ENCODE measurements around the gene STX16. TPM values are rescaled to one million over a fixed set of nuclear protein-coding genes. Genes with fewer than 3 reads are reported as not detected.
"Not testable (repeated sequence)": the region's sequence is repeated elsewhere in the genome, so short reads cannot be mapped to it uniquely, and the experiment has no call there.

The STX16 gene
- total RNA-seq, 4 donors from 2014 or later = 29.6 to 49.2 (median 32.8) TPM

DNA sequence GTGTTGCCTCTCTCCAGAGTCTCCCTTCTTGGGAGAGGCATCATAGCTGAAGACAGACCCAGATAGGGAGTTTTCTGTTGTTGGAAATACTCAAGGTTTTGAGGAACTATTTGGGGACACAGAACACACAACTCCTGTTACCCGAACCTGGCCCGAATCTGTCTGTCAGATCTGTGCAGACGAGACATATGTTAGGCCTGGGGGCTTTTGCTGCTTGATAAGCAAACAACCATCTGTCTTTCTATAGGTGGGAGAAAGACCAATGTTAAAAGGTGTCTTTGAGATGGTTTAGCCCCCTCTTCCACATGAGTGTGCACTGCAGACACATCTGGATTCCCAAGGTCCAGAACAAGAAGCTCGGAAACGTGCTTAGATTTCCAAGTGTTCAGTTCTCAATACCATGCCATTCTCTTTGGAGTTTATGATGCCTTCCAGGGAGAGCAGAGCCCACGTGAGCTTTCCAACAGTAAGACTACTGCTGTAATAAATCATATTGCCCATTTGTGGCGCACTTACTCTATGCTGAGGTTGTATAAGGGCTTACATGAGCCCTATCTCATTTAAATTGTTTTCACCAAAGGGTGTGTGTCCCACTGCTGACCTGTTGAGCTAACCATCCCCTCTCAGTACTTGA lies 3.8 kb upstream of the STX16 start:
- intact Hi-C loops (cut with DNase I) = no loop called here
- 81 to 83% methylated on average over 6 to 7 of the region's 7 CpGs for WGBS, 2 donors
- no peak for TF ChIP-seq POLR2A (IDR thresholded peaks at IDR 0.05)
- TF ChIP-seq, protein P1, sequence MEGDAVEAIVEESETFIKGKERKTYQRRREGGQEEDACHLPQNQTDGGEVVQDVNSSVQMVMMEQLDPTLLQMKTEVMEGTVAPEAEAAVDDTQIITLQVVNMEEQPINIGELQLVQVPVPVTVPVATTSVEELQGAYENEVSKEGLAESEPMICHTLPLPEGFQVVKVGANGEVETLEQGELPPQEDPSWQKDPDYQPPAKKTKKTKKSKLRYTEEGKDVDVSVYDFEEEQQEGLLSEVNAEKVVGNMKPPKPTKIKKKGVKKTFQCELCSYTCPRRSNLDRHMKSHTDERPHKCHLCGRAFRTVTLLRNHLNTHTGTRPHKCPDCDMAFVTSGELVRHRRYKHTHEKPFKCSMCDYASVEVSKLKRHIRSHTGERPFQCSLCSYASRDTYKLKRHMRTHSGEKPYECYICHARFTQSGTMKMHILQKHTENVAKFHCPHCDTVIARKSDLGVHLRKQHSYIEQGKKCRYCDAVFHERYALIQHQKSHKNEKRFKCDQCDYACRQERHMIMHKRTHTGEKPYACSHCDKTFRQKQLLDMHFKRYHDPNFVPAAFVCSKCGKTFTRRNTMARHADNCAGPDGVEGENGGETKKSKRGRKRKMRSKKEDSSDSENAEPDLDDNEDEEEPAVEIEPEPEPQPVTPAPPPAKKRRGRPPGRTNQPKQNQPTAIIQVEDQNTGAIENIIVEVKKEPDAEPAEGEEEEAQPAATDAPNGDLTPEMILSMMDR (IDR thresholded peaks at IDR 0.05) = no peak
- Histone ChIP-seq H3K9me3 (no peaks in the 10 kb centered on the region), H3K4me3 (no peak overlapping the region), H3K36me3 (no peaks in the 10 kb centered on the region), H3K27ac (peak overlapping the region in 3 of 4 donors; percentile 16 to 66 (median 43)), H3K27me3 (no peaks in the 10 kb centered on the region), H3K4me1 (peaks cover 6 to 52% (median 15%) of the 10 kb centered on the region in 3 donors)
- DNase-seq = no peak

DNA sequence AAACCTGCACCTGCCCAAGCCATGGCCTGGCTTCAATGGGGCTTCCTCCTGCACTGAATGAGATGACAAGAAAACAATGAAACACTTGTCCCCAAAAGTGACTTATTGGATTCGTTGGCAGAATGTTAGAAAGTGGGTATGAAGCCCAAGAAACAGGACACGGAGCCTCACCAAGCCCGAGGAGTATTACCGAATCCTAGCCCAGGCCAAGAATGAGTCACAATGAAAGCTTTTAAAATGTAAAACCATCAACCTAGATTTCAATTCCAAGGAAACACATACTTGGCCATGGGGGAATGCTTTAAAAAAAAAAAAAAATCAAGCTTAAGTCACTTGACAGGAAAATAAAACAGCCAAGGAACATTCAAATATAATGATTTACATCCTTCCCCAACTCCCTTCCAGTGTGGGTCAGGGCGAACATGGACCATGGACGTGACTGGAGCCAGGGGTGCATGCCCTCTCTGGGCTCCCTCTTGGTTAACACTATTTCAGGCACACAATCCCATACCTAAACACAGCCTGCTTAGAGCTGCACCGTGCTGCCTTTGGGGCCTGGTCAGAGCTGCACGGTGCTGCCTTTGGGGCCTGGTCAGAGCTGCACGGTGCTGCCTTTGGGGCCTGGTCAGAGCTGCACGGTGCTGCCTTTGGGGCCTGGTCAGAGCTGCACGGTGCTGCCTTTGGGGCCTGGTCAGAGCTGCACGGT lies 3.1 kb upstream of the STX16 start:
- Histone ChIP-seq H3K27me3 (no peaks in the 10 kb centered on the region), H3K36me3 (no peaks in the 10 kb centered on the region), H3K4me3 (no peak overlapping the region), H3K27ac (peak overlapping the region in 3 of 4 donors; percentile 16 to 66 (median 43)), H3K4me1 (peaks cover 6 to 59% (median 17%) of the 10 kb centered on the region in 3 donors), H3K9me3 (no peaks in the 10 kb centered on the region)
- intact Hi-C loops (cut with DNase I) = no loop called here
- WGBS, 2 donors = 54 to 62% methylated on average over 7 of the region's 12 CpGs
- no peak for DNase-seq
- TF ChIP-seq, protein P1 (IDR thresholded peaks at IDR 0.05) = no peak
- TF ChIP-seq POLR2A (IDR thresholded peaks at IDR 0.05) = no peak

DNA sequence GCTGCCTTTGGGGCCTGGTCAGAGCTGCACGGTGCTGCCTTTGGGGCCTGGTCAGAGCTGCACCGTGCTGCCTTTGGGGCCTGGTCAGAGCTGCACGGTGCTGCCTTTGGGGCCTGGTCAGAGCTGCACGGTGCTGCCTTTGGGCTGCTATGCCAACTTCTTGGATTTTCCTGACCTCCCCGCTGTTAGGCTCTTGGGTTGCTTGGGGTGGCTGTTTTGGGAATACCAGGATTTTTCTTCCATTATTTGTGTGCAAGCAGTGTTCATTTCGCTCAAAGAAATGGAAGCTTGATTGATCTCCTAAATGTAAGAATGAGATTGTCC lies 2.6 kb upstream of the STX16 start:
- DNase-seq; intact Hi-C loops (cut with DNase I): not testable (repeated sequence)
- WGBS, 2 donors = 93 to 100% methylated on average over 1 to 3 of the region's 6 CpGs

DNA sequence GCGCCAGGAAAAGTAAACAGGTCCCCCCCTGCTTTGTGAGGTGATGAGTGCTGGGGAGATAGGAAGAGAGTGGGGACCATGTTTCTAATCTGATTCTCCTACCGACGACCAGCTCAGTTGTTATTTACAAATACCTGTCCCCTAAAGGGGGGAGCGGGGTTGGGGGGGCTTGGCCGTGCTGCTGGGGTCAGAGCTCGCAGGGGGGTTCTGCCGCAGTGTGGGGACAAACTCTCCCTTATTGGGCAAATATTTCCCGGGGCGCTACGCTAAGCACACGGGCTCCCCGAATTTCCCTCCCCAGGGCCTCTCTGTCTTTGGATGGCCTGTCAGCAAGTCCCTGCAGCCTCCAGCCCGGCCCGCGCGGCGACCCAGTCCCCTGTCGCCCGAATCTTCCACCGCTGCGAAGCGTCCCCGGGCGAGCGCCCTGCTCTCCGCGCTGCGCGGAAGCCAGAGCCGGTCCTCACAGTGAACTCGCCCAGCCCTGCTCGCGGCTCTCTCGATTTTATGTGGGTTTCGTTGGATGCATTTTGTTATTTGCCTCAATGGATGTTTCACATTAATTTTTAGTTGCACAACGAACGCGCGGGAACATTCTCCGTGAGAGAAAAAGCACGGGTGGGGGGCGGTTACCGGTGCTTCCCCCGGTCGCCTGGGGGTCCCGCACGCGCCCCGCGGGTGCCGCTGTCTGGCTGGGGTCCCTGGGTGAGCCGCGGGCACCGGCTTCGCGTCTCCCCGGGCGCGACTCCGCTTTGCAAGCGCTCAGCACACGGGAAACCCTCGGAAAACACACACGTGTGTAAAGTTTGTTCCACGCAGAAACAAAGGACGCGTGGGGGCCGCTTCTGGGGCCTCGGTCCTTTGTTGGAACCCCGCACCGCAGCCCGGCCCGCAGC lies 1.5 kb upstream of the STX16 start:
- Histone ChIP-seq H3K27me3 (no peaks in the 10 kb centered on the region), H3K9me3 (no peaks in the 10 kb centered on the region), H3K36me3 (no peaks in the 10 kb centered on the region), H3K4me3 (peak overlapping the region; percentile 70 to 86 (median 74)), H3K27ac (peak overlapping the region; percentile 92 to 97 (median 96)), H3K4me1 (peaks cover 6 to 74% (median 25%) of the 10 kb centered on the region in 3 donors)
- 15 to 42% methylated on average over 32 to 42 of the region's 73 CpGs for WGBS, 2 donors
- no peak for DNase-seq
- TF ChIP-seq, protein P1 (IDR thresholded peaks at IDR 0.05) = no peak
- TF ChIP-seq POLR2A (IDR thresholded peaks at IDR 0.05) = no peak
- intact Hi-C loops (cut with DNase I) = no loop called here

More for the DNA sequence above, 2.6 kb upstream of the STX16 start:
- H3K9me3 ChIP-seq, H3K36me3 ChIP-seq, H3K27me3 ChIP-seq, H3K4me3 ChIP-seq, H3K27ac ChIP-seq: not testable (repeated sequence)
- peaks cover 6 to 64% (median 20%) of the 10 kb centered on the region in 3 donors for H3K4me1 ChIP-seq

DNA sequence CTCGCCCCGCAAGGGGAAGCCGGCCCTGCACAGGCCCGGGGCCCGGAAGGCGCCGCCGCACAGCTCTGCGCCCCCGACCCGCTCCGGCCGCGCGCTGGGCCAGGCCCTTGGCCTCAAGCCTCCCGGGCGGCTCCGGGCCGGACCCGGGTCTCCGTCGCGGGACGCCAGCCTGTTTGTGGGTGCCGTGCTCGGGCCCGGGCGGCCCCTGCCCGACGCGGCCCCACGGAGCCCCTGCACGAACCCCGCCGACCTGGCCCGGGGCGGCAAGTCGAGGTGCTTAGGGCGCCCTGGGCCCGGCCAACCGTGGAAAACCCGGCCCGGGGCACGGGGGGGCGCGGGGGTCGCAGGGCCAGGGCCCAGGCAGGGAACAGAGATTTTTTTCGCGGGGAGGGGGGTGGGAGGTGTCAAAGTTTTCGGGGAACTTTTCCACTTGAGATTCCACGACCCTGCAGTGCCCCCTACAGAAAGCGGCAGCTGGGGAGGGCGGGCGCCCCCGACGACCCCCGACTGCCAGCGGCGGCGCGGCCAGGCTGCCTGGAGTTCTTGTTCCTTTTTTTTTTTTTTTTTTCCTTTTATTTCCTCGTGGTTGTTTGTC lies 805 bp upstream of the STX16 start:
- H3K27ac ChIP-seq = peak overlapping the region; percentile 92 to 97 (median 96)
- DNase-seq = no peak
- peaks cover 7 to 76% (median 25%) of the 10 kb centered on the region in 3 donors for H3K4me1 ChIP-seq
- intact Hi-C loops (cut with DNase I) = no loop called here
- H3K4me3 ChIP-seq = peak overlapping the region; percentile 70 to 86 (median 74)
- H3K9me3 ChIP-seq = no peaks in the 10 kb centered on the region
- WGBS, 2 donors = 0 to 3% methylated on average over 12 to 13 of the region's 62 CpGs
- H3K27me3 ChIP-seq = no peaks in the 10 kb centered on the region
- H3K36me3 ChIP-seq = no peaks in the 10 kb centered on the region
- TF ChIP-seq, protein P1 (IDR thresholded peaks at IDR 0.05) = no peak
- TF ChIP-seq POLR2A (IDR thresholded peaks at IDR 0.05) = no peak

Data from esophagus squamous epithelium (tissue), 5 donors.